IPS-NIHi7 (cell line): ENCODE results near the gene REEP3.

ENCODE experiments used
- DNase-seq: peaks from one replicate; pipeline ENCODE4 v3.0.0; 2012; ENCODE audit warnings: mixed read lengths; ENCODE audit errors: extremely low spot score

REEP3 gene

DNA sequence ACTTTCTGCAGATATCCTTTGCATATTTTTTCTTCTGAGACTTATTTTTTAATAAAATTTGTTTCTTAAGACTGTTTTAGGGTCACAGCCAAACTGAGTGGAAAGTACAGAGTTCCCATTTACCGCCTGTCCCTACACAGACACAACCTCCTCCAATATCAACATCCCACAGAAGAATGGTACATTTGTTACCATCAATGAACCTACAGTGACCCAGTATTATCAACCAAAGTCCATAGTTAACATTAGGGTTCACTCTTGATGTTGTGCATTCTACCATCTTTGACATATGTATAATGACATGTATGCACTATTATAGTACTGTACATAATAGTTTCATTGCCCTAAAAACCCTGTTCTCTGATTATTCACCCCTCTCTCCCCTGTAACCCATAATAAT lies 14.6 kb upstream of the REEP3 start:
- no peak for DNase-seq

DNA sequence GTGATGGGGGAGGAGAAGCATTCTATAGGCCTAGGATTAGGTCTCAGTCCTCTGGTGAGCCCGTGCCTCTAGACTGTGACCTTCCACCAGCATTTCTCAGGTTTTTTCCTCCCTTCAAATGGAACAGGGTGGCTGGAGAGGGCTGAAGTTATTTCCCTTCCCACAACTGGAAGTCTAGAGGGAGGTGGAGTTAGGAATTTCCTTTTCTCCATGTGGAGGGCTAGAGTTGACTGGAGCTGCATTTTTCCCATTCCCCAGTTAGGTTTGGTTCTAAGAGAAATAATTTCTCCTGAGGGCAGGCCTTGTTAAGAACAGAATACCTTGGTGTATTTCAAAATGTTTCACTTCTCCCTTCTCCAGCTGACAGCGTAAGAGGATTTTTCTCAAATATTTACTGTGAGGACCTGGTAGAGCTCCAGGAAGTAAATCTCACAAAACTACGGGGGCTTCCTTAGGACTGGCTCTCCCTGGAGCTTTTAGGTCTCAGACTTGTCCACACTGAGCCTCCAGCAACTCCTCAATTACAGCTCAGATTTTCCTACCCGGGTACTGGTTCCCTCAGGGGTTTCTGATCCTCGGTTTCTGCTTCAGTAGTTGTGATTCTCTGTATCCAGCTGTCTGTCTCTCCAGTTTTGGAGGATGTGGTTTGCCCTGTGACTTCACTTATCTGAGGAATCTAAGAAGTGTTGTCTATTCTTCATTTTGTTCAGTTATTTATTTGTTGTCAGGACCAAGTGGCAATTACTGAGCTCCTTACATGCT lies 6.0 kb upstream of the REEP3 start:
- DNase-seq: peak; percentile 80

DNA sequence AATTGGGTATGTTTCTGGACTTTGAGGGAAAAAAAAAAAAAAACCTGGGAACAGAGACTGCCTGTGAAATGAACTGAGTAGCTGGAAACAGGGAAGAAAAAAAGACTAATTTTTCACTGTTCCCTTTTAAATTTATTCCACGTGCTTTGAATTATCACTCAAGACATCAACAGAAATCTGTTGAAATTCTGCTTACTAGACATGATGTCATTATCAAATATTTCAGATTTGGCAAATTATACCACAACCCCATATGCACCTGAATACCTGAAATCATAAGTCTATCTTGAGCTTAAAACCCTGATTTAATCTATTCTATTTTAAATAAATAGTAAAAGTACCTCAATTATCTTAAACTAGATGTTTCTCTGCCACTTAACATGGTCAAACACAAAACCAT lies 5.0 kb upstream of the REEP3 start:
- no peak for DNase-seq

DNA sequence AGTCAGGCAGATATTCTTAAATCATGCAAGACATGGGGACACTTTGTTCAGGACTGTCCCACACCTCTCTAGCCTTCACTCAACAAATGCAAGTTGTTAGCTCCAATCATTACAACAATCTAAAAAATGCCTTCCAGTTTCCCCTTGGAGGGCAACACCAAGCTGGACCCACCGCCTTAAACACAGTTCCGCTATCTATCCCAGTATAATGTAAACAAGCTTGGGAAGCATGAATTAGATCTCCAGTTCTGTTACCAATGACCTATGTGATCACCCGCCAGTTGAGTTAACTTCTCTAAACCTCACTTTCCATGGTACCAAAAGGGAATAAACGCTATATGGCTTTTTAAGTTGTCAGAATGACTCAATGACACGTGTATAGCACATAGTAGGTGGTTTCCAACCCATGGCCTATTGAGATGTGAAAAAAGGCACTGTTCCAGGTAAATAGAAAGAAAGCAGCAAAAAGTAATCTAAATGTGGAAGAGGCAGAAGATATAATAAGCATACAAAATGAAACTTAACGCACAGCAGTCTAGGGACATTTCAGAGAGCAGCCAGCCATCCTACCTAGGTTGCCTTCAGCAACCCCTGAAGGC lies 2.4 kb upstream of the REEP3 start:
- no peak for DNase-seq

DNA sequence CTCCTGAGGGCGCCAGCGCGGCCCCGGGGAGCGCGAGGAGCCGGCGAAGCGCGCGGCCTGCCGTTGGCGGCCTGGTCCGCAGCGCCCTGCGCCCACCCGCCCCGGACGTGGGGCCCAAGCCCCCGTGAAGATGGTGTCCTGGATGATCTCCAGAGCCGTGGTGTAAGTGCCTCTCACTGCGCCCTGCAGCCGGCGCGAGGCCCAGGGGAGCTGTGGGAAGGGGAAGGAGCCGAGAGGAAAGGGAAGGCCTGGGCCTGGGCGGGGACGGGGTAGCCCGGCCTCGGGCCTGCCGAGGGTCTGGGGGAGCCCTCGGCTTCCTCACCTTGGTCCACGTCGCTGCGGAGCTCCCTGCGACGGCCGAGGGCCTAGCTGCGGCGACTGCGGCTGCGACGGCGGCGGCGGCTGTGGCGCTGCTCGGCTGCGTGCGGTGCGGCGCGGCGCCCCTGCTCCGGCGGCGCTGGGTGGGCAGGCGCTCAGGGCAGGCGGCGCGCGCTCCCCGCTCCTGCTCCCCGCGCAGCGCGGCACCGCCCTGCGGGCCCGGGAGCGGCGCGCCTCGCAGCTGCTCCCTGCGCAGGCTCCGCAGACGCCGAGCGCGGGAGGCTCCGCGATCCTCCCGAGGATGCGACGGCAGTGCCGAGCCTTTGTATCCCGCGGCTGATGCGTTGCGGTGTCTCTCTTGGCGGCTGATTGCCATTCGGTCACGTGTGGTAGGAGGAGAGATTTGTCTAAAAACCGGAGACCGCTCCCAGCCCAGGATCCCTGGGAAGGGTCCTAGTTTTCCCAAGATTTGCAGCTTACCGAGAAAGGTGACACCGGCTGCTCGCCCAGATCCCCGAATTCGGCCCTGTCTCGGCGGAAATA lies 445 bp downstream of the REEP3 start:
- DNase-seq: peak; percentile 75

DNA sequence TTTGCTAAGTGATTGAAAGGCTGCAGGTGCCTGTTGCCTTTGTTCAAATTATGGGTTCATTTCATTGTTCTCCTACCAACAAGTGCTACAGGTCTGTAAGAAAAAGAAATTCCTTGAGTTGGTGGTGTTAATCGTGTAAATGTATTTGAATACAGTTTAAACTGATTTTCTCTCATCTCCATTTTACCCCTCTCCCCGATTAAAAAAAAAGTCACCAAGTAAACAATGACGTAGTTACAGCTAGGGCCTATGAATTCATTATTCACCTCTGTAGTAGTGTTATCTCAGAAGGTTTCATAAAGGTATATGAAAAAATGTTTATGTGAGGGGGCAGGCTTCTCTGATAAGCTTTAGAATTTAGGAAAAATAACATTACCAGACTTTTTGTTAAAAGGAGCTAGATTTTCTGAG lies 1.1 kb downstream of the REEP3 start:
- no peak for DNase-seq

DNA sequence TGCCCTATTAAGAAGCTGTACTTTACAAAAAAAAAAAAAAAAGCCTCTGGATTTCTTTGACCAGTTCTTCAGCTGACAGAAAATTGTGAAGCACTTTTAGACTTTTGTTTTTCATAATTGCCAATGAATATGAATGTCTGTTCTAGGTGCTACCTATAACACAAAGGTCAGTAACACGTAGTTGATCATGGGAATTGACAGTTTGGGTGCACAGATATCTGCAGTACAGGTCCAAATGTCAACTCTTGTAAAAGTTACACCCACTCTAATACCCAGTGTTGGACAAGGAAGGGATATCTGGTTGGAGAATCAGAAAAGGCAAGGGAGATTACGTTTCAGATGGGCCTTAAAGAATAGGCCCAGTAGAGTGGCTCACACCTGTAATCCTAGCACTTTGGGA lies 1.8 kb downstream of the REEP3 start:
- no peak for DNase-seq

DNA sequence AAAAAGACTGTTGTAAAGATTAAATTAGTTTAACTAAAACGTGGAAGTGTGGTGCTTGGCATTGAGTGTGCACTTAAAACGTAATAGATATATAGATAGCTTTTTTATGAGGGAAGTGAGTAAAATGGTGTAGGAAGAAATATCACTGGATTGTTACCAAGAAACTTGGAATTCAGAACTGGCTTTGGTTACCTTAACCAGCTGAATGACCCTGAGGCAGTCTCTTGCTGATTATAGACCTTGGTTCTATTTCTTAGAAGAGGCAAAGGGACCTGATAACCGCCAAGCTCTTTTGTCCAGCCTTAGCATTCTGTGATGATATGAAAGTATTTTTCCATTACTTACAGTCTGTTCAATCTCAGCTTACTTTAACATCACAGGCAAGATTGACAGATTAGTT lies 3.8 kb downstream of the REEP3 start:
- no peak for DNase-seq

DNA sequence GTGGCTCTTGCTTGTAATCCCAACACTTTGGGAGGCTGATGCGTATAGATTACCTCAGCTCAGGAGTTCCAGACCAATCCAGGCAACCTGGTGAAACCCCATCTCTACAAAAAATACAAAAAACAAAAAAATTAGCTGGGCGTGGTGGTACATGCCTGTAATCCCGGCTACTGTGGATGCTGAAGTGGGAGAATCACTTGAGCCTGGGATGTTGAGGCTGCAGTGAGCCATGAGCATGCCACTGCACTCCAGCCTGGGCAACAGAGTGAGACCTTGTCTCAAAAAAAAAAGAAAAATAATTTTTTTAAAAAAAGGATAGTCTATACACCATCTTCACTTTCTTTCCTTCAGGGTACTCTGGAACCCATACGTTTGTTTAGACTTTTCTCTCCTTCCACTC lies 6.2 kb downstream of the REEP3 start:
- DNase-seq: no peak

DNA sequence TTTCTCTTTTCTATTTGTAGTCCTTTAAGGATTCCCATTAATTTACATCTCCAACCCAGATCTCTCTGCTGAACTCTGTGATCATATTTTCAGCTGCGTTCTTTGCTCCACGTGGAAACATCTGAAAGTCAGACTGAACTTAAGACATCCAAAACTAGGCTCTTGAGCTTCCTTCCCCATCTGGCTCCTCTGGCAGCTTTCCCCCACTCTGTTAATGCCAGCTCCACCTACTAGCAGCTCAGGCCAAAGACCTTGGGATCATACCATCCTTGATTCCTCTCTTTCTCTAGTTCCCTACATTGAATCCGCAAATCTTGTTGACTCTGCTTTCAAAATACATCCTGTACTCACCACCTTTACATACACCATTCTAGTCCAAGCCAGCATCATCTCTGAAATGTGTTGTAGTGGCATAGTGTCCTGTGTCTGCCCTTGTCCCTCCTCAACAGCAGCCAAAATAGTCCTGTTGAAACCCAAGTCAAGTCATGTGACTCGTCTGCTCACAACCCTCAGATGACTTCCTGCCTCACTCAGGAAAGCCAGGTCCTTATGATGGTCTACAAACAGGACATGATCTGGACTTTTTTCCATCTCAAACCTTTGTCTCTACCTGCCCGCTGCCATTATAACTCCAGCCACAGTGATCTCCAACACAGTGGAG lies 7.0 kb downstream of the REEP3 start:
- DNase-seq: no peak

DNA sequence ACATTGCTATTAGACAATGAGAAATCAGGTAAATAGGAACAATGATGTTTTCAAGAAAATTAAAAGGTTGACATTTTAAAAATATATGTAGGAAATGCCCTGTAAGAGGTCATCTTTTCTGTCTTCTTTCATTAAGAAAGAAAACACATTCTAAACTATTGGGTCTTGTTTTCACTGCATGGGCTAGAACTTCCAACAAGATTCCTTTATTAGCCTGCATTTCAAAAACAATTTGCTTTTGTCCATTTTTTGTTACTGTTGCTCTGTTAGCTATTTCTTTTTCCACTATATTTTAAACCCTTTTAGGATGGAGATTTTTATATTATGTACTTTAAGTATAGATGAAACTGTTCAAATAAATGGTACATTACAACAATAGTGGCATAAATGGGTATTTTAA lies 9.2 kb downstream of the REEP3 start:
- DNase-seq: no peak

DNA sequence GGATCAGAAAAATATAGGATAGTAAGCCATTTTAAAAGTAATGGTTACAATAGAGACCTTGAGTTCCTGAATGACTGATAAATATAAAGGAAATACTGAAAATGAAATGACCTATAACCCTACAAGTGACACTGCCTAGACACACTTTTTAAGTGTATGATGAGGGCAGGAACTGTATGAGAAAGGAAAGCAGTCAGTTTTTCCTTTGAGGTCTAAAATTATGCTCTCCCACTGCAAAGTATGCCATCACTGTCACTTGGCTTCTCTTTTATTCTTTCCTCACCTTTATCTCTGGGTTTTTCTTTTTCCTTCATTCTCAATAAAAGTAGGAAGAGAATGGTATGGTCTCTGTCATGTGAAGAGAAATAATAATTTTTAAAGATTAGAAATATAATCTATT lies 13.5 kb downstream of the REEP3 start:
- DNase-seq: no peak

DNA sequence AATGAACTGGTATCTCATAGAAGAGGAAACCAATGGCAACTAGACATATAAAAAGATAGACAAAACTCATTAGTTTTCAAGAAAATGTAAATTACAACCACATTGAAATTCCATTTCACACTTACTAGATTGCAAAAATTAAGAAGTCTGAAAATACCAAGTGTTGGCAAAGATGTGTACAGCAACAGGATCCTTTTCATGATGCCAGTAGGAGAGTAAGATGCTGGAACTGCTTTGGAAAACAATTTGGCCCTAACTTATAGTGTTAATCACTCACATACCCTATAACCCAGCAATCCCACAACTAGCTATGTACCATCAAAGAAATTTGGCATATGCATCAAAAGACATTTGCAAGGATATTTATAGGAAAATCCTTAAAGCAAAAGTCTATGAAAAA lies 15.5 kb downstream of the REEP3 start:
- DNase-seq: no peak

DNA sequence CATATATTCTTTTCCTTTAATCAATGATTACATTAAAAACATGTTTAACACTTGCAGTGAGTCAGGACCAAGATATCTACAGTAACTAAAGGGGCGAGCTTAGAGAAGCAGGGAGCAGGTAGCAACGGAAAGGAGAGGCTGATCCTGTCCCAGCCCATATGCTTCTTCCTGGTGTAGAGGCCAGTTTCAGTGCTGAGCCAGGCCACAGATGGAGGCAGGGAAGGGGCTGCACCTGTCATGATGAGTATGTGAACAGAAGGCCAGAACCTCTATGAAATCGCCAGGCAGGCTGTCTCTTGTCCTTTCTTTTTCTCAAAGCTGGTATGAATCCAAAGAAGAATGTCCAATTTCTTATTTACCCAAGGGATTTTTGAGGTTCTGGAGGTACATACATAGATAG lies 16.3 kb downstream of the REEP3 start:
- no peak for DNase-seq

DNA sequence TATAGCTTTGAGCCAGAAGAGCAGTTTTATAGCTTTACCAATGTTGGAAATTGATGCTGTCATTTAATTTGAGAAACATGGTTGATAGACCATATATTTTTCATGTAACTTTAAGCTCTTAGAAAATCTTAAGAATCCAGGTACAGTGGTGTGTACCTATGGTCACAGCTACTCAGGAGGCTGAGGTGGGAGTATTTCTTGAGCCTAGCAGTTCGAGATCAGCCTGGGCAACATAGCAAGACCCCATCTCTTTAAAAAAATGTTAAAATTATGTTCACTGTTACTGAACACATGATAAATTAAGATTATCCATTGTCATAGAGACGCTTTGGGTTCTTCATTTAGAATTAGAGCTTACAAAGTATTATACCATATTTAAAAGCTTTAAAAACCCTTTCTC lies 18.2 kb downstream of the REEP3 start:
- no peak for DNase-seq

DNA sequence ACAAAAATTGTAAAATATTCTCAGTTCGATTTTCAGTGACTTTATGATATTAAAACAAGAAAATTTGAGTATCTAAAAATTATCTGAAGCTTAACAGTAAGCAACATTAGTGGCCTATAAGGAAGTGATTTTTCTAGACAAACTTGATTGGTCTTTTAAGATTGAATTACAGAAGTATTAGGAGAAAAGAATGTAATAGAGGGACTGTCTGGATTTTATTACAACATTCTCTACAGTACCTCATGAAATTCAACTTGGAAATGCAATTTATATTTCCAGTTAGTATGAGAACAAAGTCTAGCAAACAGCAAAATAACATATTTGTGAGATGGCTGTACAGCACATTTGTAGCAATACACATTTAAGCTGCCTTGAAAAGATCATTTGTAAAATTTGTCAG lies 18.8 kb downstream of the REEP3 start:
- no peak for DNase-seq

DNA sequence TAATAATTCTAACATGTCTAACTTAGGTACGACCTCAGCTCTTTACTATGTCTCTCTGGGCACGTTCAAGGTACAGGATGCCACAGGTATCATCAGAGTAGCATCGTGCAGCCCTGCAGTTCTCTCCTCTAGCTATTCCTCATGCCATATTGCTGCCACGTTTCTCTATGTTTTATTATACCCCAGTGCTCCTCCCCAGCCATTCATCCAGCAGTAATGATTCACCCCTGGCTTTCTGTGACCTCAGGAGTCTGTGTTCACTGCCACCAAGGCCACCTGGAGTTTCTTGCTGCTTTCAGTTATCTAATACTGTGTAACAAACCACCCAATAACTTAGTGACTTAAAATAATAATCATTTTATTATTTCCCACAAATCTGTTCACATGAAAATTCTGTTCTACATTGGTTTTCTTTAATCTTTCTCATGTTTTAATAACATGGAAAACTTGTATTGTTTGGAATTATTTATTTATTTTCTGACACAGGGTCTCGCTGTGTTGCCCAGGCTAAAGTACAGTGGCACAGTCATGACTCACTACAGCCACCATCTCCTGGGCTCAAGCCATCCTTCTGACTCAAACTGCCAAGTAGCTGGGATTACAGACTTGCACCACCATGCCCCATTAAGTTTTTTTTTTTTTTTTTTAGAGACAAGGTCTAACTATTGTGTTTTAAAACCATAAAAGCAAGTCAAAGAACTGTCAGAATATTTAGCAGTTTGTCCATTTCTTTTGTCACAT lies 21.8 kb downstream of the REEP3 start:
- DNase-seq: no peak

DNA sequence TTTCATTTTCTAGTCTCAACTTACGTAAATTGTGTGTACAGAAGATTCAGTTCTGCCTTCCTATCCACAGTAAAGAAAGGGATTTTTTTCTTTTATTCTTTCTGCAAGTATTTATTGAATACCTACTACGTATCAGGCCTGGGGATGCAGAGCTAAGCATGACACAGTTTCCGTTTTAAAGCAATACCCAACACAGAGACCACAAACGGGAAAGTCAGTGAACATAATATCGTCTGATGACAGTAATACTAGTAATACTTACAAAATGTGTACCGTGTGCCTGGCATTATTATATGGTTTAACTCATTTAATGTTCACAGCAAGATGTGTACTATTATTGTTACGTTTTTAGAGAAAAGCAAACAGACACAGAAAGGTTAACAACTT lies 22.4 kb downstream of the REEP3 start:
- no peak for DNase-seq

DNA sequence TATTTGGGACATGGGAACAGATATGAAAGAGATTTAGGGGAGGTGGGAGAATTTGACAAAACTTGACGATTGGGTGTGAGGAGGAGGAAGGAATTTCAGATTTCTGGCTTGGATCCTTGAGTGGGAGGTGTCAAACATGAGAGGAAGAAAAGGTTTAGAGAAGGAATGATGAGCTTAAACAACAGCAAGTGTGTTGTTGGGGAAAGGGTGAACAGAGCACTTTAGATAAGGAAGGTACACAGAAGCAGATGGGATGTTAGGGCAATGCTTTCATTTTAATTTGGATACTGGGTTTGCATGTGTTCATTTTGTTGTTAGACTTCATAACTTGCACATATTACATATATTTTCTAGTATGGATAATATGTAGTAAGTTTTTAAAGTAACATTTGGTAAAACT lies 23.2 kb downstream of the REEP3 start:
- no peak for DNase-seq

DNA sequence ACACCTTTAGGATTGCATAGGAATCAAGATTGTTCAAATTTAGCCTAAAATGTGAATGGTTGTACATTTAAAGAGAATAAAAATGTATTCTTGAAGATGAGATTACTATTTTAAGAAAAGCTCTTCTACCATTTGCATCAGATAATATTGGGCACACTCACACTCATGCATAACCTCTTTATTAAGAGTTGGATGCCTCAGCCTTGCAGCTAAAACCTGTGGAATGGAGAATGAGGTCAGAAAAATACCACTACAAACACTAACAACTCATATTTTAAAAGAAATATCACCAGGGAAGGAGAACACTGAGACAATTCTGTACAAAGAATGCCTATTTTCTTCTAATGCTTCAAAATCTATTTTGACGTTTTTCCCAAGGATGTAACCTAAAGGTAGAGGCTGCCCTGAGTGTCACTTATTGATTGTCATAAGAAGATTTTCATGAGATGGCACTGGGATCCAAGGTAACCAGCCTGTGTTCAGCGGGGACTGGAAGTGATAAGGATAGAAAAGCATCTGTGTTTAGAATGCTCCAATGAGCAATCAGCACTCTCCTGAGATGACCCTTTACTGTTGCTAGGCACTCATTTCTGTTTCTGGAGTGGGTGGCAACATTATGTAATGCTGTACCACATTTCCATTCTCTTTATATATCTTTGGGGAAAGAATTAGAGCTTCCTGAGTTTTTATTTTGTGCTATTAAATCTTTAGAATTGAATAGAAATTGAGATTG lies 26.6 kb downstream of the REEP3 start:
- no peak for DNase-seq

DNA sequence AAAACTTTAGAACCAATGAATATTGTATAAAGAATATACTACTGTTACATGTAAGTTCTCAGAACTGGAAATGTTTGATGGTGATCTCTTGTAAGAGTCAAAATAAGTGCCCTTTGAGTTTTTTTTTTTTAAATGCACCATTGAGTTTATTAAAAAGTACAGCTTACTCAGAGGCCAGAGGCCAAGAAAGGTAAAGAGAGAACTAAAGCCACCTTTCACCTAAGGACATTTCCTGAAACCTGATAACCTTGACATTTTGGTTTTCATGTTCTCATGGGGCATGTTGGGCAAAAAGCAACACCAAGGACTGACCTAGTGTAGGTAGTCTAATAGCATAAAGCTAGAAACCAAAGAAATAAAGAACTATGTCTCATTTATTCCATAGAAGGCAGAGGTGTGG lies 27.7 kb downstream of the REEP3 start:
- DNase-seq: no peak
